ACC112 (cell line): ENCODE measurements around the gene CYB561A3.

Source experiments
- H2AFZ ChIP-seq: fragments of 200-600 bp; sonication (generic); one replicate; pipeline ENCODE4 v1.6.0; 2017; ENCODE audit warnings: antibody characterized with exemption, low read length; ENCODE audit not compliant: unreplicated experiment
- H3K27ac ChIP-seq: fragments of 200-600 bp; sonication (generic); 2 replicates; pipeline ENCODE4 v1.5.1; 2014; ENCODE audit warnings: low read depth, mild to moderate bottlenecking, antibody characterized with exemption, low read length, moderate library complexity
- H3K27me3 ChIP-seq: fragments of 200-600 bp; sonication (generic); 2 replicates; pipeline ENCODE4 v1.6.1; 2014; ENCODE audit warnings: mild to moderate bottlenecking, antibody characterized with exemption, low read length, moderate library complexity, mixed read lengths; ENCODE audit not compliant: insufficient read depth
- H3K36me3 ChIP-seq: fragments of 200-600 bp; sonication (generic); 2 replicates; pipeline ENCODE4 v1.6.1; 2016; ENCODE audit warnings: mild to moderate bottlenecking, antibody characterized with exemption, low read length, moderate library complexity, mixed read lengths; ENCODE audit not compliant: insufficient read depth
- H3K4me1 ChIP-seq: fragments of 200-600 bp; sonication (generic); one replicate; pipeline ENCODE4 v1.6.1; 2016; ENCODE audit warnings: low read length, mixed read lengths; ENCODE audit not compliant: insufficient read depth, unreplicated experiment, control insufficient read depth
- H3K4me3 ChIP-seq: fragments of 200-600 bp; sonication (generic); 2 replicates; pipeline ENCODE4 v1.5.1; 2014; ENCODE audit warnings: mild to moderate bottlenecking, low read depth, low read length
- H3K79me2 ChIP-seq: fragments of 200-600 bp; sonication (generic); one replicate; pipeline ENCODE4 v1.6.0; 2016; ENCODE audit warnings: low read length; ENCODE audit not compliant: control insufficient read depth, unreplicated experiment, insufficient read depth

The CYB561A3 gene

GRCh38 chr11:61368646-61369045 lies 7.0 kb upstream of the CYB561A3 start:
- peaks cover 42% of the 10 kb centered on the region for H3K36me3 ChIP-seq
- H3K4me3 ChIP-seq, result no peak overlapping the region
- H3K79me2 ChIP-seq, result peaks cover 10% of the 10 kb centered on the region
- peaks cover 33% of the 10 kb centered on the region for H3K4me1 ChIP-seq
- no peaks in the 10 kb centered on the region for H3K27me3 ChIP-seq
- peak overlapping the region; percentile 94 for H3K27ac ChIP-seq
- no peak overlapping the region for H2AFZ ChIP-seq

GRCh38 chr11:61367406-61367805 lies 5.7 kb upstream of the CYB561A3 start:
- no peaks in the 10 kb centered on the region for H3K27me3 ChIP-seq
- H3K4me3 ChIP-seq, result no peak overlapping the region
- no peak overlapping the region for H2AFZ ChIP-seq
- peaks cover 22% of the 10 kb centered on the region for H3K79me2 ChIP-seq
- H3K4me1 ChIP-seq, result peaks cover 33% of the 10 kb centered on the region
- peaks cover 34% of the 10 kb centered on the region for H3K36me3 ChIP-seq
- peak overlapping the region; percentile 94; the same call in 1 of the 2 replicates for H3K27ac ChIP-seq

GRCh38 chr11:61364012-61364675 lies 2.5 kb upstream of the CYB561A3 start:
- Histone ChIP-seq H3K27ac (no peak overlapping the region), H3K27me3 (no peaks in the 10 kb centered on the region), H2AFZ (no peak overlapping the region), H3K79me2 (peaks cover 31% of the 10 kb centered on the region), H3K4me3 (peak overlapping the region; percentile 91), H3K4me1 (peaks cover 27% of the 10 kb centered on the region), H3K36me3 (peaks cover 22% of the 10 kb centered on the region)

- no peaks in the 10 kb centered on the region for H3K27me3 ChIP-seq
These were observed 827 bp upstream of the CYB561A3 start for GRCh38 chr11:61362542-61362875.

GRCh38 chr11:61361237-61361740 lies 393 bp downstream of the CYB561A3 start:
- Histone ChIP-seq H3K36me3 (peaks cover 6% of the 10 kb centered on the region), H3K4me1 (peaks cover 14% of the 10 kb centered on the region), H2AFZ (peak overlapping the region; percentile 35), H3K79me2 (peaks cover 31% of the 10 kb centered on the region), H3K4me3 (peak overlapping the region; percentile 91), H3K27ac (peak overlapping the region; percentile 93), H3K27me3 (no peaks in the 10 kb centered on the region)

More at GRCh38 chr11:61362542-61362875, 827 bp upstream of the CYB561A3 start:
- H3K79me2 ChIP-seq, result peaks cover 31% of the 10 kb centered on the region
- peak overlapping the region; percentile 64 for H2AFZ ChIP-seq
- peak overlapping the region; percentile 91 for H3K4me3 ChIP-seq
- H3K27ac ChIP-seq, result peak overlapping the region; percentile 93
- H3K4me1 ChIP-seq, result peaks cover 19% of the 10 kb centered on the region
- peaks cover 10% of the 10 kb centered on the region for H3K36me3 ChIP-seq

GRCh38 chr11:61359516-61359915 lies 2.2 kb downstream of the CYB561A3 start:
- Histone ChIP-seq H3K27ac (no peak overlapping the region), H2AFZ (no peak overlapping the region), H3K27me3 (no peaks in the 10 kb centered on the region), H3K4me3 (no peak overlapping the region), H3K79me2 (peaks cover 30% of the 10 kb centered on the region), H3K4me1 (peaks cover 7% of the 10 kb centered on the region), H3K36me3 (peaks cover 5% of the 10 kb centered on the region; the same call in 1 of the 2 replicates)

GRCh38 chr11:61358566-61358965 lies 3.1 kb downstream of the CYB561A3 start:
- Histone ChIP-seq H3K27me3 (no peaks in the 10 kb centered on the region), H3K27ac (no peak overlapping the region), H3K4me1 (peaks cover 7% of the 10 kb centered on the region), H3K36me3 (no peaks in the 10 kb centered on the region), H3K4me3 (no peak overlapping the region), H2AFZ (no peak overlapping the region), H3K79me2 (peaks cover 20% of the 10 kb centered on the region)

- Histone ChIP-seq H2AFZ (no peak overlapping the region), H3K27ac (no peak overlapping the region)
These were observed 3.8 kb downstream of the CYB561A3 start for GRCh38 chr11:61357894-61358239.

GRCh38 chr11:61357233-61357893 lies 4.3 kb downstream of the CYB561A3 start:
- peaks cover 8% of the 10 kb centered on the region for H3K79me2 ChIP-seq
- no peak overlapping the region for H3K4me3 ChIP-seq
- H3K27me3 ChIP-seq, result no peaks in the 10 kb centered on the region
- no peak overlapping the region for H2AFZ ChIP-seq
- no peak overlapping the region for H3K27ac ChIP-seq
- peaks cover 7% of the 10 kb centered on the region for H3K4me1 ChIP-seq
- H3K36me3 ChIP-seq, result no peaks in the 10 kb centered on the region

More at GRCh38 chr11:61357894-61358239, 3.8 kb downstream of the CYB561A3 start:
- H3K79me2 ChIP-seq, result peaks cover 13% of the 10 kb centered on the region
- no peak overlapping the region for H3K4me3 ChIP-seq
- H3K36me3 ChIP-seq, result no peaks in the 10 kb centered on the region
- H3K4me1 ChIP-seq, result peaks cover 7% of the 10 kb centered on the region
- no peaks in the 10 kb centered on the region for H3K27me3 ChIP-seq

GRCh38 chr11:61356706-61357105 lies 5.0 kb downstream of the CYB561A3 start:
- Histone ChIP-seq H3K4me3 (no peak overlapping the region), H3K27ac (no peak overlapping the region), H2AFZ (no peak overlapping the region), H3K4me1 (peaks cover 7% of the 10 kb centered on the region), H3K79me2 (peaks cover 6% of the 10 kb centered on the region), H3K27me3 (no peaks in the 10 kb centered on the region), H3K36me3 (no peaks in the 10 kb centered on the region)

- Histone ChIP-seq H3K36me3 (no peaks in the 10 kb centered on the region), H3K27ac (no peak overlapping the region), H2AFZ (no peak overlapping the region), H3K27me3 (no peaks in the 10 kb centered on the region), H3K4me1 (no peaks in the 10 kb centered on the region), H3K4me3 (no peak overlapping the region), H3K79me2 (no peaks in the 10 kb centered on the region)
These were observed 7.5 kb downstream of the CYB561A3 start for GRCh38 chr11:61354208-61354607.
